Esophagus squamous epithelium (tissue), 5 donors: ENCODE results near the gene TRERF1. TPM values are rescaled to one million over a fixed set of nuclear protein-coding genes. Genes with fewer than 3 reads are reported as not detected.

ENCODE experiments used
- DNase-seq: peaks from one replicate; lab custom pipeline; 2025; lab: John Stamatoyannopoulos, UW
- H3K27ac ChIP-seq, 4 donors: fragments of 200-600 bp; sonication (generic); one replicate each; pipeline ENCODE4 v1.5.1; 2016 to 2019; ENCODE audit warnings: mild to moderate bottlenecking in 1 of 4
- H3K27me3 ChIP-seq, 4 donors: fragments of 200-600 bp; sonication (generic); 1 replicate in 3 of 4; 2 replicates in 1 of 4; pipeline versions ENCODE4 v1.5.1 to v1.6.0; 2017 to 2021; ENCODE audit warnings: antibody characterized with exemption in 1 of 4
- H3K36me3 ChIP-seq, 3 donors: fragments of 200-600 bp; sonication (generic); one replicate each; pipeline ENCODE4 v1.5.1; 2016 to 2019
- H3K4me1 ChIP-seq, 3 donors: fragments of 200-600 bp; sonication (generic); one replicate each; pipeline ENCODE4 v1.5.1; 2017 to 2019
- H3K4me3 ChIP-seq, 4 donors: fragments of 200-600 bp; sonication (generic); 1 replicate in 3 of 4; 2 replicates in 1 of 4; pipeline ENCODE4 v1.5.1; 2016 to 2019; ENCODE audit warnings: mild to moderate bottlenecking in 2 of 4, moderate library complexity in 1 of 4
- H3K9me3 ChIP-seq, 3 donors: fragments of 200-600 bp; sonication (generic); one replicate each; pipeline ENCODE4 v1.5.1; 2016 to 2019
- CTCF ChIP-seq, 6 experiments: fragments of 450-650 bp in 4 of 6; fragments of 200-600 bp in 2 of 6; sonication (generic) in 2 of 6; IDR thresholded peaks; one replicate each; pipeline ENCODE4 v1.5.1; 2016 to 2019; ENCODE audit warnings: antibody characterized with exemption in 6 of 6, mild to moderate bottlenecking in 4 of 6, moderate library complexity in 4 of 6
- POLR2A ChIP-seq, 4 donors: fragments of 450-650 bp; IDR thresholded peaks; one replicate each; pipeline ENCODE4 v1.6.1; 2017; ENCODE audit warnings: antibody characterized with exemption in 4 of 4, mild to moderate bottlenecking in 4 of 4, moderate library complexity in 3 of 4
- WGBS, 2 donors: methylation state at CpG; one replicate each; pipeline ENCODE4 v1.1.5; 2018; 5-methylcytosine and 5-hydroxymethylcytosine counted together
- intact Hi-C: fragments of 100-400 bp; cut with DNase I; formaldehyde crosslinking; loops from one replicate; pipeline ENCODE4 v1.15.0; 2022
- total RNA-seq, 4 donors: library from RNA; depleted of rRNA; stranded (reverse); fragments of >200 nt; gene quantifications; one replicate each; pipeline ENCODE4 v1.1.0, GENCODE V29; 2016
- donor health status: DM: yes; HTN: yes; CAD: no.

Gene TRERF1
- total RNA-seq, 4 donors from 2014 or later: 5.5 to 13.8 (median 11.5) TPM

GRCh38 chr6:42339991-42340401 lies 111.7 kb downstream of the TRERF1 start:
- H3K27ac ChIP-seq: peak overlapping the region in 3 of 4 donors; percentile 11 to 63 (median 53)

GRCh38 chr6:42338744-42339222 lies 112.9 kb downstream of the TRERF1 start:
- no peaks in the 10 kb centered on the region for H3K9me3 ChIP-seq
- H3K36me3 ChIP-seq: peaks cover 0 to 4% (median 0%) of the 10 kb centered on the region in 3 donors
- H3K4me3 ChIP-seq: no peak overlapping the region
- WGBS, 2 donors: 23 to 63% methylated on average over 7 of the region's 7 CpGs
- intact Hi-C loops: no loop called here
- DNase-seq: no peak
- TF ChIP-seq CTCF (IDR thresholded peaks at IDR 0.05) (no peak), POLR2A (IDR thresholded peaks at IDR 0.05) (no peak)
- H3K27me3 ChIP-seq: no peaks in the 10 kb centered on the region
- H3K4me1 ChIP-seq: peaks cover 6 to 38% (median 15%) of the 10 kb centered on the region in 3 donors
- peak overlapping the region; percentile 5 to 63 (median 40) for H3K27ac ChIP-seq

More at GRCh38 chr6:42339991-42340401, 111.7 kb downstream of the TRERF1 start:
- peaks cover 0 to 8% (median 0%) of the 10 kb centered on the region in 3 donors for H3K36me3 ChIP-seq
- DNase-seq: no peak
- H3K27me3 ChIP-seq: no peaks in the 10 kb centered on the region
- TF ChIP-seq POLR2A (IDR thresholded peaks at IDR 0.05) (no peak), CTCF (IDR thresholded peaks at IDR 0.05) (no peak)
- 36 to 55% methylated on average over 2 of the region's 2 CpGs for WGBS, 2 donors
- intact Hi-C loops: no loop called here
- H3K4me3 ChIP-seq: no peak overlapping the region
- H3K9me3 ChIP-seq: no peaks in the 10 kb centered on the region
- H3K4me1 ChIP-seq: peaks cover 6 to 38% (median 15%) of the 10 kb centered on the region in 3 donors

GRCh38 chr6:42337985-42338743 lies 113.6 kb downstream of the TRERF1 start:
- DNase-seq: no peak
- Histone ChIP-seq H3K36me3 (no peaks in the 10 kb centered on the region), H3K9me3 (no peaks in the 10 kb centered on the region), H3K4me1 (peaks cover 6 to 38% (median 15%) of the 10 kb centered on the region in 3 donors), H3K27me3 (no peaks in the 10 kb centered on the region), H3K27ac (peak overlapping the region; percentile 5 to 63 (median 40)), H3K4me3 (no peak overlapping the region)
- 54 to 64% methylated on average over 10 of the region's 11 CpGs for WGBS, 2 donors
- intact Hi-C loops: no loop called here
- no peak for TF ChIP-seq POLR2A (IDR thresholded peaks at IDR 0.05)
- TF ChIP-seq CTCF (IDR thresholded peaks at IDR 0.05): no peak

GRCh38 chr6:42336431-42336830 lies 115.3 kb downstream of the TRERF1 start:
- Histone ChIP-seq H3K36me3 (no peaks in the 10 kb centered on the region), H3K27me3 (no peaks in the 10 kb centered on the region), H3K9me3 (no peaks in the 10 kb centered on the region), H3K4me1 (peaks cover 6 to 38% (median 15%) of the 10 kb centered on the region in 3 donors), H3K4me3 (no peak overlapping the region), H3K27ac (no peak overlapping the region)
- intact Hi-C loops: no loop called here
- DNase-seq: no peak
- TF ChIP-seq CTCF (IDR thresholded peaks at IDR 0.05) (no peak), POLR2A (IDR thresholded peaks at IDR 0.05) (no peak)
- WGBS, 2 donors: 70 to 100% methylated on average over 1 to 4 of the region's 5 CpGs

- no peaks in the 10 kb centered on the region for H3K9me3 ChIP-seq
- TF ChIP-seq POLR2A (IDR thresholded peaks at IDR 0.05) (no peak), CTCF (IDR thresholded peaks at IDR 0.05) (no peak)
- H3K27me3 ChIP-seq: no peaks in the 10 kb centered on the region
- no peaks in the 10 kb centered on the region for H3K36me3 ChIP-seq
- intact Hi-C loops: no loop called here
- H3K4me3 ChIP-seq: no peak overlapping the region
- H3K4me1 ChIP-seq: peaks cover 6 to 38% (median 15%) of the 10 kb centered on the region in 3 donors
- no peak overlapping the region for H3K27ac ChIP-seq
- DNase-seq: no peak
- 89 to 92% methylated on average over 5 of the region's 5 CpGs for WGBS, 2 donors
These were observed 115.8 kb downstream of the TRERF1 start for GRCh38 chr6:42335896-42336295.
